Keratinocyte (primary cell): ENCODE data around the gene ILK. TPM values are rescaled to one million over a fixed set of nuclear protein-coding genes. Genes with fewer than 3 reads are reported as not detected.

ENCODE experiments used
- DNase-seq: peaks from one replicate; pipeline ENCODE4 v3.0.0-alpha.2; 2011; ENCODE audit warnings: low read depth, missing footprints, low spot score
- FAIRE-seq: peaks from 2 replicates; lab custom pipeline; 2011; peaks lifted over from hg19 to GRCh38; lab: Jason Lieb, UNC
- H2AFZ ChIP-seq: 2 replicates; pipeline ENCODE4 v1.6.0; 2012; ENCODE audit warnings: low read length, control low read depth, inconsistent platforms; ENCODE audit not compliant: control insufficient read depth
- H3K27ac ChIP-seq: 2 replicates; pipeline ENCODE4 v1.5.1; 2011; ENCODE audit warnings: low read length; ENCODE audit not compliant: control insufficient read depth, insufficient read depth
- H3K27me3 ChIP-seq: 3 replicates; pipeline ENCODE4 v1.6.0; 2011; ENCODE audit warnings: low read length; ENCODE audit not compliant: control insufficient read depth, insufficient read depth; ENCODE audit errors: extremely low read depth
- H3K36me3 ChIP-seq, 2 experiments: 2 replicates in 1 of 2; 3 replicates in 1 of 2; pipeline ENCODE4 v1.5.1; 2011; ENCODE audit warnings: low read length in 2 of 2, mild to moderate bottlenecking in 1 of 2; ENCODE audit not compliant: control insufficient read depth in 2 of 2, insufficient read depth in 2 of 2; ENCODE audit errors: extremely low read depth in 1 of 2
- H3K4me1 ChIP-seq: 3 replicates; pipeline ENCODE4 v1.5.1; 2011; ENCODE audit warnings: low read length; ENCODE audit not compliant: control insufficient read depth, insufficient read depth; ENCODE audit errors: extremely low read depth
- H3K4me2 ChIP-seq: 3 replicates; pipeline ENCODE4 v1.6.0; 2011; ENCODE audit warnings: low read depth, low read length; ENCODE audit not compliant: control insufficient read depth, insufficient read depth; ENCODE audit errors: extremely low read depth
- H3K4me3 ChIP-seq, 3 experiments: fragments of 200-600 bp in 1 of 3; sonication (generic) in 1 of 3; 2 replicates in 2 of 3; 3 replicates in 1 of 3; pipeline ENCODE4 v1.5.1; 2011 to 2016; ENCODE audit warnings: low read length in 3 of 3, mild to moderate bottlenecking in 3 of 3, control low read depth in 2 of 3, inconsistent platforms in 1 of 3, low read depth in 1 of 3, mixed read lengths in 1 of 3, mixed run types in 1 of 3, moderate library complexity in 1 of 3; ENCODE audit not compliant: control insufficient read depth in 2 of 3, insufficient read depth in 2 of 3; ENCODE audit errors: extremely low read depth in 1 of 3
- H3K79me2 ChIP-seq: 2 replicates; pipeline ENCODE4 v1.6.0; 2012; ENCODE audit warnings: low read length; ENCODE audit not compliant: control insufficient read depth, insufficient read depth
- H3K9ac ChIP-seq: 3 replicates; pipeline ENCODE4 v1.6.0; 2011; ENCODE audit warnings: low read length; ENCODE audit not compliant: control insufficient read depth, insufficient read depth; ENCODE audit errors: extremely low read depth
- H3K9me1 ChIP-seq: 3 replicates; pipeline ENCODE4 v1.6.0; 2011; ENCODE audit warnings: low read length; ENCODE audit not compliant: control insufficient read depth, insufficient read depth; ENCODE audit errors: extremely low read depth
- H3K9me3 ChIP-seq: 2 replicates; pipeline ENCODE4 v1.5.1; 2012; ENCODE audit warnings: low read depth, low read length; ENCODE audit not compliant: control insufficient read depth
- H4K20me1 ChIP-seq: 3 replicates; pipeline ENCODE4 v1.6.0; 2011; ENCODE audit warnings: low read length; ENCODE audit not compliant: control insufficient read depth, insufficient read depth; ENCODE audit errors: extremely low read depth
- EZH2 ChIP-seq: IDR thresholded peaks from one replicate; pipeline ENCODE4 v1.6.1; 2012; ENCODE audit warnings: inconsistent platforms, mild to moderate bottlenecking, low read length, moderate library complexity
- dilution Hi-C: fragments of 300-500 bp; cut with MboI; formaldehyde crosslinking; loops from one replicate; pipeline ENCODE4 v1.7.0; 2020; ENCODE audit warnings: low sequenced_read_pairs; ENCODE audit not compliant: extremely low pct_ligation_motif_present
- polyA plus RNA-seq, 5 experiments: library from polyadenylated mRNA; depleted of rRNA in 3 of 5; stranded (reverse) in 3 of 5; stranded (forward) in 1 of 5; unstranded in 1 of 5; fragments of >200 nt; gene quantifications; 1 replicate in 1 of 5; 2 replicates in 3 of 5; 3 replicates in 1 of 5; pipeline versions ENCODE4 v1.2.1 to v1.2.3, GENCODE V29; 2011 to 2012; ENCODE audit warnings: missing spikeins in 2 of 5, low read depth in 1 of 5, low replicate concordance in 1 of 5
- TF ChIP-seq, protein P1 (sequence below), 3 experiments: IDR thresholded peaks in 1 of 3; conservative IDR thresholded peaks in 1 of 3; optimal IDR thresholded peaks in 1 of 3; 2 replicates in 2 of 3; 3 replicates in 1 of 3; pipeline versions ENCODE3 to v1.5.1; 2011; ENCODE audit warnings: low read length in 3 of 3, mild to moderate bottlenecking in 3 of 3, moderate library complexity in 2 of 3, control low read depth in 1 of 3, inconsistent platforms in 1 of 3; ENCODE audit not compliant: insufficient read depth in 2 of 3; ENCODE audit errors: extremely low read depth in 1 of 3

Gene ILK
- polyA plus RNA-seq, 1 donor (not counting 4 experiments of a cell fraction or from before 2014, with no cell fraction given) = 117 TPM

DNA sequence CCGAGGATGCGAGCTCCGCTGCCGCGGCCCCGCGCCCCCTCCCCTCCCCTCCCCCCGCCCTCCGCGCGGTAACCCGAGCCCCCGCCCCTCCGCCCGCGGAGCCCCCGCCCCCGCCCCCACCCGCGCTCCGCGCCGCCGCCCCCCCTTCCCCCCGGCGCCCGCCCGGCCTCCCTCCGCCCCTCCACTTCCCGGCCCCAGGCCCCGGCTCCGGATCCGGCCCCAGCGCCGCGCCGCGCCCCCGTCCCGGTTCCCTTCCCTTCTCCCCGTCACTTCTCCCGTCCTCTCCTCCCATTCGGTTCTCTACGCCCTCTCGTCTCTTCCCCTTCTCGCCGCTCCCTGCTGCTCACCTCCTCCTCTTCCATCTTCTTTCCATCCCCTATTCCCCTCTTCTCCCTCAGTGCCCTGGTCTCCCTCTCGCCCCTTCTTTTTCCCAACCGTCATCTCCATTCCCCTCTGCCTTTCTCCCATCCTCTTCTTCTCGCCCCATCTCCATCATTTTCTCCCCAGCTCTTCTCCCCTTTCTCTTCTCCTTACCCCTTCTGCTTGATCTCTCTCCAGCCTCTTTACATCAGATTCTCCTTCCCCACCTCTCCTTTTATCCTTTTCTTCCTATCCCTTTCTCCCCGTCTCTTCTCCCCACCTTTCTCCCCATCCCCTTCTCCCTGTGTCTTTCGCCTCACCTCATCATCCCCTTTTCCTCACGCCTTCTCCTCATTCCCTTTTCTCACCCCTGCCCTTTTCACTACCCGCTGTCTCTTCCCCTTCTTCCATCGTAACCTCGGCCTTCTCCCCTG, 52.4 kb downstream of the ILK start, which contains the start of gene DCHS1:
Gene DCHS1 (minus strand): TSS at position 20 of the 794 bp plus-strand sequence. CDS start 14,196 bp downstream, outside the sequence.
- no peaks in the 10 kb centered on the region for H3K79me2 ChIP-seq
- H3K27me3 ChIP-seq = peaks cover 55% of the 10 kb centered on the region
- no peak within 1 kb of the TSS for H3K4me2 ChIP-seq
- no peaks in the 10 kb centered on the region for H3K9me3 ChIP-seq
- no peak within 1 kb of the TSS for H3K27ac ChIP-seq
- H3K4me3 ChIP-seq = no peak within 1 kb of the TSS
- H4K20me1 ChIP-seq = no peaks in the 10 kb centered on the region
- H3K9ac ChIP-seq = no peak within 1 kb of the TSS
- H3K9me1 ChIP-seq = no peaks in the 10 kb centered on the region
- FAIRE-seq = no peak
- TF ChIP-seq, protein P1, sequence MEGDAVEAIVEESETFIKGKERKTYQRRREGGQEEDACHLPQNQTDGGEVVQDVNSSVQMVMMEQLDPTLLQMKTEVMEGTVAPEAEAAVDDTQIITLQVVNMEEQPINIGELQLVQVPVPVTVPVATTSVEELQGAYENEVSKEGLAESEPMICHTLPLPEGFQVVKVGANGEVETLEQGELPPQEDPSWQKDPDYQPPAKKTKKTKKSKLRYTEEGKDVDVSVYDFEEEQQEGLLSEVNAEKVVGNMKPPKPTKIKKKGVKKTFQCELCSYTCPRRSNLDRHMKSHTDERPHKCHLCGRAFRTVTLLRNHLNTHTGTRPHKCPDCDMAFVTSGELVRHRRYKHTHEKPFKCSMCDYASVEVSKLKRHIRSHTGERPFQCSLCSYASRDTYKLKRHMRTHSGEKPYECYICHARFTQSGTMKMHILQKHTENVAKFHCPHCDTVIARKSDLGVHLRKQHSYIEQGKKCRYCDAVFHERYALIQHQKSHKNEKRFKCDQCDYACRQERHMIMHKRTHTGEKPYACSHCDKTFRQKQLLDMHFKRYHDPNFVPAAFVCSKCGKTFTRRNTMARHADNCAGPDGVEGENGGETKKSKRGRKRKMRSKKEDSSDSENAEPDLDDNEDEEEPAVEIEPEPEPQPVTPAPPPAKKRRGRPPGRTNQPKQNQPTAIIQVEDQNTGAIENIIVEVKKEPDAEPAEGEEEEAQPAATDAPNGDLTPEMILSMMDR (optimal IDR thresholded peaks at IDR 0.05 in 1 of 3, IDR thresholded peaks at IDR 0.05 in 1 of 3, conservative IDR thresholded peaks at IDR 0.05 in 1 of 3; ENCODE audit: extremely low read depth in 1 of 3, insufficient read depth in 2 of 3, low read length in 3 of 3) = no peak
- TF ChIP-seq EZH2 = peak; percentile 98
- H3K36me3 ChIP-seq = no peaks in the 10 kb centered on the region
- no peak for DNase-seq
- dilution Hi-C loops = no loop called here
- H3K4me1 ChIP-seq = no peaks in the 10 kb centered on the region
- no peak within 1 kb of the TSS for H2AFZ ChIP-seq

DNA sequence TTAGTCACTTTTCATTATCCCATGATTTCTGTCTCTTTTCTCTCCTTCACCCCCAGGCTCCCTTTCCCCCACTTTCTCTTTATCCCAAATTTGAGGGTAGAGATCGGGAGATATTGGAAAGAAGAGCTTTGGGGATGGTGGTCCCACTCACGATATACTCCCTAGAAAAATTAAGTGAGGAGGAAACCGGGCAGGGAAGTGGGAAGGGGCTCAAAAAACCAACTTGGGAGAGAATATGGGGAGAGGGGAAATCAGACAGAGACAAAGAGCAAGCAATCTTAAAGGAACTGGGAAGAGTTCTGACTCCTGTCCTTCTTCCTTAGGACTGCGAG, 53.0 kb downstream of the ILK start:
- Histone ChIP-seq H2AFZ (no peak overlapping the region), H3K27me3 (peaks cover 55% of the 10 kb centered on the region), H3K79me2 (no peaks in the 10 kb centered on the region), H4K20me1 (no peaks in the 10 kb centered on the region), H3K4me1 (no peaks in the 10 kb centered on the region), H3K4me2 (no peak overlapping the region), H3K36me3 (no peaks in the 10 kb centered on the region), H3K9ac (no peak overlapping the region), H3K4me3 (no peak overlapping the region), H3K9me1 (no peaks in the 10 kb centered on the region), H3K27ac (no peak overlapping the region), H3K9me3 (no peaks in the 10 kb centered on the region)
- dilution Hi-C loops = no loop called here
- TF ChIP-seq EZH2 = no peak
- TF ChIP-seq, protein P1 (optimal IDR thresholded peaks at IDR 0.05 in 1 of 3, IDR thresholded peaks at IDR 0.05 in 1 of 3, conservative IDR thresholded peaks at IDR 0.05 in 1 of 3; ENCODE audit: extremely low read depth in 1 of 3, insufficient read depth in 2 of 3, low read length in 3 of 3) = no peak
- DNase-seq = no peak
- no peak for FAIRE-seq
